Endothelial cell of umbilical vein (primary cell): ENCODE results near the gene SORCS2.

Experiments
- EZH2 ChIP-seq: IDR thresholded peaks from 2 replicates; pipeline ENCODE4 v1.6.1; 2012; ENCODE audit warnings: borderline replicate concordance, low read depth, mild to moderate bottlenecking, moderate library complexity, low read length, inconsistent platforms; ENCODE audit not compliant: severe bottlenecking
- JUN ChIP-seq: IDR thresholded peaks from 2 replicates; pipeline ENCODE4 v1.6.1; 2011; ENCODE audit warnings: borderline replicate concordance, low read depth; ENCODE audit not compliant: insufficient read length, insufficient read depth
- POLR2A ChIP-seq: IDR thresholded peaks from 2 replicates; pipeline ENCODE4 v1.6.1; 2012; ENCODE audit warnings: low read depth, mild to moderate bottlenecking, control low read depth, low read length
- POLR2AphosphoS5 ChIP-seq: IDR thresholded peaks from 2 replicates; pipeline ENCODE4 v1.6.1; 2012; ENCODE audit warnings: low read depth, mild to moderate bottlenecking, control low read depth, low read length, moderate library complexity; ENCODE audit not compliant: insufficient read depth
- TF ChIP-seq, protein P1 (sequence below), 2 donors: IDR thresholded peaks; 1 replicate in 1 of 2; 2 replicates in 1 of 2; pipeline ENCODE4 v1.5.1; 2011; ENCODE audit warnings: low read length in 2 of 2, mild to moderate bottlenecking in 2 of 2, moderate library complexity in 2 of 2, control low read depth in 1 of 2, inconsistent platforms in 1 of 2, low read depth in 1 of 2; ENCODE audit not compliant: insufficient read depth in 1 of 2; ENCODE audit errors: extremely low read depth in 1 of 2

DNA sequence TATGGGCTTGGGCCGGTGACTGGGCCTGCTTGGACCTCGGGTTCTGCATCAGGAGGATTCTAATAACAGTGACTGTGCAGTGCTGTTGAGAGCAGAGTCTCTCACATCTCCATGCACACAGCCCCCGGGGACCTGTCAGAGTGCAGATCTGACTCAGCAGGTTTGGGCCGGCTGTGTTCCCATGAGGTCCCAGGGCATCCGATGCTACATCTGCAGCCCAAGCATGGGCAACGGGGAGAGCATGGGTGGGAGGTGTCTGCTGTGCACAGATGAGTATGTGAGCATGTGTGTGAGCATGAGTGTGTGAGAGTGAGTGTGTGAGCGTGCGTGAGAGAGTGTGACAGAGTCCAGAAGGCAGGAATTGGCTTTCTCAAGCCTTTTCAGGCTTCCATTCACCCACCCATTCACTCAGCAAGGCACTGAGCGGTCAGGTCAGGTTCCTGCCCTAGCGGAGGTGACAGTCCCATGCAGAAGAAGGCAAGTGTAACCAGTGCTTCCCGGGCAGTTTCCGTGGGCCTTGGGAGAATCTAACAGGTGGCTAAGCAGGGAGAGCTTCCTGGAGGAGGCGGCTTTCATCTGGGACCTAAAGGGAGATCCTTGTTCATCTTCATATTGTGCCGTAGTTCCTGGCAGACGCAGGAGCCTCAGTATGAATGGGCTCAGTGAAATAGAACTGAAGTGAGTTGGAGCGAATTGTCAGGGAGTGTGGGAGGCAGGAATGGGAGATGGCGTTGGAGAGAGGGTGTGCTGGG, 62.6 kb downstream of the SORCS2 start:
- TF ChIP-seq, protein P1, sequence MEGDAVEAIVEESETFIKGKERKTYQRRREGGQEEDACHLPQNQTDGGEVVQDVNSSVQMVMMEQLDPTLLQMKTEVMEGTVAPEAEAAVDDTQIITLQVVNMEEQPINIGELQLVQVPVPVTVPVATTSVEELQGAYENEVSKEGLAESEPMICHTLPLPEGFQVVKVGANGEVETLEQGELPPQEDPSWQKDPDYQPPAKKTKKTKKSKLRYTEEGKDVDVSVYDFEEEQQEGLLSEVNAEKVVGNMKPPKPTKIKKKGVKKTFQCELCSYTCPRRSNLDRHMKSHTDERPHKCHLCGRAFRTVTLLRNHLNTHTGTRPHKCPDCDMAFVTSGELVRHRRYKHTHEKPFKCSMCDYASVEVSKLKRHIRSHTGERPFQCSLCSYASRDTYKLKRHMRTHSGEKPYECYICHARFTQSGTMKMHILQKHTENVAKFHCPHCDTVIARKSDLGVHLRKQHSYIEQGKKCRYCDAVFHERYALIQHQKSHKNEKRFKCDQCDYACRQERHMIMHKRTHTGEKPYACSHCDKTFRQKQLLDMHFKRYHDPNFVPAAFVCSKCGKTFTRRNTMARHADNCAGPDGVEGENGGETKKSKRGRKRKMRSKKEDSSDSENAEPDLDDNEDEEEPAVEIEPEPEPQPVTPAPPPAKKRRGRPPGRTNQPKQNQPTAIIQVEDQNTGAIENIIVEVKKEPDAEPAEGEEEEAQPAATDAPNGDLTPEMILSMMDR (IDR thresholded peaks at IDR 0.05; ENCODE audit: extremely low read depth in 1 of 2, insufficient read depth in 1 of 2, low read depth in 1 of 2, low read length in 2 of 2) = no peak
- TF ChIP-seq POLR2A (no peak), JUN (no peak), EZH2 (no peak), POLR2AphosphoS5 (no peak)
